NCI-H128 (cell line): ENCODE measurements around the gene ATL3.
A peak's percentile ranks its signal among the peaks of the same experiment; 100 is the strongest.
"Not testable (repeated sequence)": the region's sequence is repeated elsewhere in the genome, so short reads cannot be mapped to it uniquely, and the experiment has no call there.

Experiments used
- DNase-seq: peaks from one replicate; lab custom pipeline; 2025; ENCODE audit not compliant: unreplicated experiment; lab: John Stamatoyannopoulos, UW

The ATL3 gene, protein sequence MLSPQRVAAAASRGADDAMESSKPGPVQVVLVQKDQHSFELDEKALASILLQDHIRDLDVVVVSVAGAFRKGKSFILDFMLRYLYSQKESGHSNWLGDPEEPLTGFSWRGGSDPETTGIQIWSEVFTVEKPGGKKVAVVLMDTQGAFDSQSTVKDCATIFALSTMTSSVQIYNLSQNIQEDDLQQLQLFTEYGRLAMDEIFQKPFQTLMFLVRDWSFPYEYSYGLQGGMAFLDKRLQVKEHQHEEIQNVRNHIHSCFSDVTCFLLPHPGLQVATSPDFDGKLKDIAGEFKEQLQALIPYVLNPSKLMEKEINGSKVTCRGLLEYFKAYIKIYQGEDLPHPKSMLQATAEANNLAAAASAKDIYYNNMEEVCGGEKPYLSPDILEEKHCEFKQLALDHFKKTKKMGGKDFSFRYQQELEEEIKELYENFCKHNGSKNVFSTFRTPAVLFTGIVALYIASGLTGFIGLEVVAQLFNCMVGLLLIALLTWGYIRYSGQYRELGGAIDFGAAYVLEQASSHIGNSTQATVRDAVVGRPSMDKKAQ

DNA sequence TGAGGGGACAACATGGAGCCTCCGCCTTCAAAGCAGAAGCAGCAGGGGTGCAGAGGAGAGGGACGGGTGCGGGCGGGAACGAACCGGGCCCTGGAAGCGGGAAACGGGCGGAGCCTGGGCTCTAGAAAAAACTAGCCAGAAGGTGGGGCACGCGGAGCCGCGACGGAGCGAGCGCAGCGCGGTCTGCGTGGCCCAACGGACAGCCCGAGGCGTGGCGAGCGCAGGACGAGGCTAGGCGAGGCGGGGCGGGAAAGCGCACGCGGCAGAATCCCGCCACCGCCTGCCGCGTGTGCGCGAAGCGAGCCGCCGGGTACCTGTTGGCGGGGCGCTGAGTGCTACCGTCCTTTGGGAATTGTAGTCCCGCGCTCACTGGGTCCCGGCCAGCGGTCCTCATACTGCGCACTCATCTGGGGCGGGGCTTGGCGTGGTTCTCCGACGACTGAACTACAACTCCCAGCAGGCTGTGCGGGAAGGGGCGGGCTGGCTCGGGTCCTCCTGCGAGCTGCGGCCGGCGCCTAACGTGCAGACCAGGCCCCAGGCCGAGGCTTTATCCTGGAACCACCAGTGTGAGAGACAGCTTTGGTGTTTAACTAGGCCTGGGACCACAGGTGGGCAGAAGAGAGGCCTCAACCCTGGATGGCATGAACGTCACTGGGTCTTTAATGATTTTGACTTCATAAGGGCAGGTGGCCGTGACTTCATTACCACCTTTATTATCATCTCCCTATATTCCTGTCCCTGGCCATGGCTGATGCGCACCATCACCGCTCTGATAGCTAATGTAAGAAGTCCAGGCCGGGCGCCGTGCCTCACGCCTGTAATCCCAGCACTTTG lies at the start of gene ATL3:
Gene ATL3 (minus strand): TSS at position 55 of the 834 bp plus-strand sequence. CDS start 41 bp downstream, at position 14.
- DNase-seq = peak; percentile 92

DNA sequence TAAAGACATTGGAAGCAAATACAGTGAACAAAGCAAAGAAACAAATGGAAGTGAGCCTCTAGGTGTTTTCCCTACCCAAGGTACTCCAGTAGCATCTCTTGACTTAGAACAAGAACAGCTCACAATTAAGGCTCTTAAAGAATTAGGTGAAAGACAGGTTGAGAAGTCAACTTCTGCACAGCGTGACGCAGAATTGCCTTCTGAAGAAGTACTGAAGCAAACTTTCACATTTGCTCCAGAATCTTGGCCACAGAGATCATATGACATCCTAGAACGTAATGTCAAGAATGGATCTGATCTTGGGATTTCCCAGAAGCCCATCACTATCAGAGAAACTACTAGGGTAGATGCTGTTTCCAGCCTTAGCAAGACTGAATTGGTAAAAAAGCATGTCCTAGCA lies 49.4 kb upstream of the ATL3 start:
- no peak for DNase-seq

DNA sequence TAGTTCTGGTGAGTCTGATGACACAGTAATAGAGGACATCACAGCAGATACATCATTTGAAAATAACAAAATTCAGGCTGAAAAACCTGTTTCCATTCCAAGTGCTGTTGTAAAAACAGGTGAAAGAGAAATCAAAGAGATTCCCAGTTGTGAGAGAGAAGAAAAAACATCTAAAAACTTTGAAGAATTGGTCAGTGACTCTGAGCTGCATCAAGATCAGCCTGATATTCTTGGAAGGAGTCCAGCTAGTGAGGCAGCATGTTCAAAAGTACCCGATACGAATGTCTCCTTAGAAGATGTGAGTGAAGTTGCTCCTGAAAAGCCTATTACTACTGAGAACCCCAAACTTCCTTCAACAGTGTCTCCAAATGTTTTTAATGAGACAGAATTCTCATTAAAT lies 48.8 kb upstream of the ATL3 start:
- DNase-seq = no peak

DNA sequence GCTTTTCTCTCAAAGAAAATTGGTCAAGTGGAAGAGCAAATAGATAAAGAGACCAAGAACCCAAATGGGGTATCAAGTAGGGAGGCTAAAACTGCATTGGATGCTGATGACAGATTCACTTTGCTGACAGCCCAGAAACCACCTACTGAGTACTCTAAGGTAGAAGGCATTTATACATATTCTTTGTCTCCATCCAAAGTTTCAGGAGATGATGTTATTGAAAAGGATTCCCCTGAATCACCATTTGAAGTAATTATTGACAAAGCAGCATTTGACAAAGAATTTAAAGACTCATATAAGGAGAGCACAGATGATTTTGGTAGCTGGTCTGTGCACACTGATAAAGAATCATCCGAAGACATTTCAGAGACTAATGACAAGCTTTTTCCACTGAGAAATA lies 47.8 kb upstream of the ATL3 start:
- DNase-seq = no peak

DNA sequence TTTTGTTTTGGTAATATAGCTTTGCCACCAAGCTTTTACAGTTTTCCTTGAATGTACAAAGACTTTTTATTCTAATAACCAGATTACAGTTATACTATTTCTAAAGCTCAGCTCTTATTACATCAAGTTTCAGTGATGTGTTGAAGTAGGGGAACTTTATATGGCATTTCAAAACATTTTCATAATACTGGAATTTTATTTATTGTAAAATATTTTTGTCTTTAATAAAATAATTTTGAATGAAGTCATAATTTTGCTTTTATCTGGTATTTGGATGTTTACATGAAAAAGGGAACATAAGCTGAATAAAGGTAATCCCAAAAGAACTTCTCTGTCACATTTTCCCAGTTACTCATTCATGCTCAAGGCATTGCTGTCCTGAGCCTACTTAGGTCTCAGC lies 44.9 kb upstream of the ATL3 start:
- DNase-seq = no peak

DNA sequence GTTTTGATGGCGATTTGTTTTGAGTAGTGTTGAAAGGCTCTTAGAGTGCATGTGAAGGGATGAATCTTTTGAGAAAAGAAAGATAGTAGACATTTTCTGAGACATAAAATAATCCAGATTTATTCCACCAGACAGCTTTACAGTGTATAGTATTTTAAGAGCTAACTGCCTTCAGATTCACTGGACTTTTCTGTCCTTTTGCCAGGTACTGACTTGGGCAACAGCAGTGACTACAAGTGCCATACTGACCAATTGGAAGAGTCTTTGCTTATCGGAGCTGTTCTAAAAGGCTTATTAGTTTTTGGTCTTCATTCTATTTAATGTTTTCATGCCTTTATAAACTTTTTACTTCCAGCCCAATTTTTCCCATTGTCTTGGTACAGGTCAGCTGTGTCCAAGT lies 42.6 kb upstream of the ATL3 start:
- DNase-seq = no peak

DNA sequence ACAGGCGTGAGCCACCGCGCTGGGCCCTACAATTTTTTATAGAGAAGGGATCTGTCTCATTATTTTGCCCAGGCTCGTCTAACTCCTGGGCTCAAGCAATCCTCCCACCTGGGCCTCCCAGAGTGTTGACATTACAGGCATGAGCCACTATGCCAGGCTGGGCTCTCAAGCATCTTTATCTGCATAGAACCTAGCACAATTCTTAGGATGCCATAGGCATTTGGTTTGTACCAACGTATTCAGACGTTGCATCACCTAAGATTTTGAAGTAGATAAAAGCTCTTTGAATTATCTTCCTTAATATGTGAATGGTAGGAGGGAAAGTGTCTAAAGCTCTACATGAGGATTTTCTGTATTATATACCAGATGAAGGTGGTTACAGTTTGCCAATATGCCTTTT lies 40.7 kb upstream of the ATL3 start:
- DNase-seq = no peak

DNA sequence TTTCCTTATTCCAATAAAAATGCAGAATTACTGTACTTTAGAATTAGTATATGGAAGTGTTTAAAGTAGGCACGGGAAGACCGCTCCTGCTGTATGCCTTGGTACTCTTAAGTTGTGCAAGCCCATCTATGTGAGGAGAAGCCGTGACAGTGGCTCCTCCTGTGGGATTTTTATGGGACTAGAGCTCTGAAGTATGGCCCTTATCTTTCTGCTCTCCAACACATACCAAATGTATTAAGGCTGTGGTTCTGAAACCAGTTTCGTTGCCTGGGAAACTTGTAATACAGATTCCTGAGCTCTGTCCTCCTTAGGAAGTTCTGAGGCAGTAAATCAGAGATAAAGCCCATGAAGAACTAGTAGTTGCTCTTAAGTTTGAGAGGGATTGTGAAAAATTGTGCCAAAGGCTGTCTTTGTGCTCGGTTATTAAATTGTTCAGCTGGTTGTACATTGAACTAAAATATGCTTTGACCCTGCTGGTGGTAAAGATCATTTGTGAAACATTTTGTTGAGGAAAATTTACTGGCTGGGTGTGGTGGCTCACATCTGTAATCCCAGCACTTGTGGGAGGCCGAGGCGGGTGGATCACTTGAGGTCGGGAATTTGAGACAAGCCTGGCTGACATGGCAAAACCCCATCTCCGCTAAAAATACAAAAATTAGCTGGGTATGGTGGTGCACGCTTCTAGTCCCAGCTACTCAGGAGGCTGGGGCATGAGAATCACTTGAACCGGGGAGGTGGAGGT lies 39.5 kb upstream of the ATL3 start:
- no peak for DNase-seq

DNA sequence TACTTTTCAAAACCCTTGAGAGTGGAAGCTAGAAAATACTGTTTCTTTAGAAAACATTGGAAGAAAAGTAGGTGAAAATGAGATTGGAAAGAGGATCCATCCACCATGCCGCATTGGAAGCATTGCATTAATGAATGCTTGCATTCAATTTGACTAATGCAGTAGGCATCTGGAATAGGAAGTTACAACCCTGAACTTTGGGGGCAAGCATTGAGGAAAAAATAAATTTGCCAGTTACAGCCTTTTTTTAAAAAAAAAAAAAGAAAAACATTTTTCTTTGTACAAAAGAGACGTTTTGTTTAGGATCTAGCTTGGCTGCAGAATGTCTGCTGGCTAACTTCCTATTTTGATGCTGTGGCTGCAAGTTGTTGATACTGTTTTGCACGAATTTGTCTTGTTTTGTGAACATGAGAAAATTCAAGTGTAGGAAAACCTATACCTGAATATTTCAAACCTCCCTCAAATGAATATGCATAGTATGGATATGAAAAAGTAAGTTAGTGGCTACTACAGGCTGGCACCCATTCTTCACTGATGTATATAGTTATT lies 38.2 kb upstream of the ATL3 start:
- DNase-seq = no peak

DNA sequence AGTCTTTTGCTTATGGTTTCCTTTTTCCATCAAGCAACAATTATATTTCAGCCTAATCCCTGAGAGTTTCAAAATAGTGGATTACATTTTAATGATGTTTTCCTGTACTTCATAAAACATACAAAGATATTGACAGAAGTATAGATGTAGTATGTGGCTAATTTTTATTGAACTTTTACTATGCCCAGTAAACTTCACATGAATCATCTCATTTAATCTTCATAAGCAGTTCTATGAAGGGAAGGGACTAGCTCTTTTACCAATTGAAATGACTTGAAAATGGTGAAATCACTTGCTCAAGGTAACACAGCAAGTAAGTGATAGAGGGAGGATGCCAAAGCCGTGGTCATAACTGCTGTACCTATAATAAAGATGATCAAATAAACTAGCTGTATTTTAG lies 37.6 kb upstream of the ATL3 start:
- no peak for DNase-seq

DNA sequence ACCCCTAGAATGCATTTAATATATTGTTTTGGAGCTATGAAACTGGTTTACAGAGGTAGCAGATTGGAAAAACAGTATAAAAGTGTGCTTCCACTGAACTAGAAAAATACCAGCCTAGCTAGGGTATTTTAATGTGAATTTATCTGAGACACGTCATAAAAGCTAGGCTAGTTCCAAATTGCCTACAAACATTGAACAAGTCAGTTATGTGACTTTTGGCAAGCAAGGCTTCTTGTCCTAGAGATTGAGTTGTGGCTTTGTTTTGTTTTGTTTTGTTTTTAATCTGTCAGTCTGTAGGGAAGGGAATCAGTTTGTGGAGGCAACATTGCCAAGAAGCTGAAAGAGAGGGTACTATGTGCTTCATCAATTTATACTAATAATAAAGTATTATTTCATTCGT lies 34.4 kb upstream of the ATL3 start:
- DNase-seq = no peak

DNA sequence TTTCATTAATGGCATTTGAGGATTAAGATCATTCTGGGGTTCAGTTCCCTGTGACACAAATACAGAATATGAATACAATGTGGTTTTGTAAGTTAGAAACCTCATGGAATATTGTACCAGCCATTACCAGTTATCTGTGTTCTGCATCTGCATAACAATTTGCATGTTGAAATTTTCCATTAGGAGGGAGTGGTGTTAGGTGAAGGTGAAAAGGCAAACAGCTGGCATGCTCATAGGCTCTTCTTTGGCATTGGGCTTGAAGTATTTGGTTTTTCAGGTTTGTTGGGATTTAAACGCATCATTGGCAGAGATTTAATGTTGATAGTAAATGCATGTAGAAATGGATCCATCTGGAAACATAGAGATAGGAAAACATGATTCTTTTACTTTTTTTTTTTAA lies 28.7 kb upstream of the ATL3 start:
- DNase-seq = no peak

DNA sequence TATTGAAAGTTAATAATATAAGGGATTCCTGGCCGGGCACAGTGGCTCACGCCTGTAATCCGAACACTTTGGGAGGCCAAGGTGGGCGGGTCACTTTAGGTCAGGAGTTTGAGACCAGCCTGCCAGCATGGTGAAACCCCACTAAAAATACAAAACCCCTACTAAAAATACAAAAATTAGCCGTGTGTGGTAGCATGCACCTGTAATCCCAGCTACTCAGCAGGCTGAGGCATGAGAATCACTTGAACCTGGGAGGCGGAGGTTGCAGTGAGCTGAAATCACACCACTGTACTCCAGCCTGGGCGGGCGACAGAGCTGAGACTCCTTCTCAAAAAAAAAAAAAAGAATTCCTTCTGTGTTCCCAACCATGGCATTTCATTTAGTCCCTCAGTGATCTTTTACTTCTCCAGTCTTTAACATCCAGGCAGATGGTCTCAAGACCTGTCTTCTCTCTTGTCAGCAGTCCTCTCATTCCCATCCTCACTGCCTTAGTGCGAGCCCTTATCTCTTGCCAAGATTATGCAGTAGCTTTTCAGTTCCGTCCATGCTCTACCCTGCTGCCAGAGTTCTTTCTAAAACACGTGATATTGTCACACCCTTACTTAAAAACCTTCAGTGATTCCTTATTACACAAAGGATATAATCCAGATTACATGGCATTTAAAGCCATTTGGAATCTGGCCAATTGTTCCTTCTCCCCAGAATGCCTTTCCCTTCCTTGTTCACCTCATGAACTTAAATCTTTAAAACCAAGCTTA lies 28.0 kb upstream of the ATL3 start:
- no peak for DNase-seq

DNA sequence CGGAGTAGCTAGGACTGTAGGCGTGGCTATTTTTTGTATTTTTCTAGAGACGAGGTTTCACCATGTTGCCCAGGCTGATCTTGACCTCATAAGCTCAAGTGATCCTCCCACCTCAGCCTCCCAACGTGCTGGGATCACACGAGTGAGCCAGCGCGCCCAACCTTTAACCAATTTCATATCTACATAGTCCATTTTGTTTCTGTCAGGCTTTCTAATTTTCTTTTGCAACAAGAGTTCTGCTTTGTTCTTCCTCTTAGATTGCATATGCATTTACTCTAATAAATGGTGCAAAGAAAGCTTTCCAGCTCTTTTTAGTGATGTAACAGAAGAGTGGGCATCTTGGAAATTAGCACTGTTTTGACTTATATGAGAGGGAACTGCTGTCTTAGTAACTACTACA lies 23.4 kb upstream of the ATL3 start:
- DNase-seq = no peak

DNA sequence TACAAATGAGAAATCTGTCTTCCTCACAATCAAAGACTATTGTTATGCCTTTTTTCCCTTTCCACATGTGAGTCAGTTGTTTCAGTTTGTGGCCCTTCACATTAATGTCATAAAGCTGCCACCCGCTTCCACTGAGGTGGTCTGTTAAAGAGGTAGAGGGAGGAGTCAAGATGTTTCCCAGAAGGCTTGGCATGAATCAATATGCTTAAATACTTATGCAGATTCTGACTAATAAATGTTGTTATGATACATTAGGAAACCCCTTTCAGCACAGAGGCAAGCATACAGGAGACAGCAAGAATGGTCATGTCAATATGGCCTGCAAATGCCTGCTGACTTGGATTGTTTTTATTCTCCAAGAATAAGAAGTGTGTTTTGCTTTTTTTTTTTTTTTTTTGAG lies 16.7 kb upstream of the ATL3 start:
- no peak for DNase-seq

DNA sequence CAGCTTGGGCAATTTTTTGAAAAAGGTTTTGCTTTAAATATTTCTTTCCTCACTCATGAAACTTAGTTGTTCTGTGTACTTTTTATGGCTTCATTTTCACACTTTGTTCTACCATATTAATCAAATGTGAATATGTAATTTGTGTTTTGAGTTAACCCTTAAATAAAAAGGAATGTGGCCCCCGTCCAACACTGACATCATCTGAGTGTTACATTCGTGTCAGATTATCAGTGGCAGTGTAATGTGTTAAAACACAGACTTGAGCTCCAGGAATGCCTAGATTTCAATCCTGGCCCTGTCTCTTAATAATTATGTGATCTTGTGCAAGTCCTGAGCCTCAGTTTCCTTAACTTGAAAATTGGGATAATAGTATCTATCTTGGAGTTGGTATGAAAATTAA lies 15.8 kb upstream of the ATL3 start:
- no peak for DNase-seq

DNA sequence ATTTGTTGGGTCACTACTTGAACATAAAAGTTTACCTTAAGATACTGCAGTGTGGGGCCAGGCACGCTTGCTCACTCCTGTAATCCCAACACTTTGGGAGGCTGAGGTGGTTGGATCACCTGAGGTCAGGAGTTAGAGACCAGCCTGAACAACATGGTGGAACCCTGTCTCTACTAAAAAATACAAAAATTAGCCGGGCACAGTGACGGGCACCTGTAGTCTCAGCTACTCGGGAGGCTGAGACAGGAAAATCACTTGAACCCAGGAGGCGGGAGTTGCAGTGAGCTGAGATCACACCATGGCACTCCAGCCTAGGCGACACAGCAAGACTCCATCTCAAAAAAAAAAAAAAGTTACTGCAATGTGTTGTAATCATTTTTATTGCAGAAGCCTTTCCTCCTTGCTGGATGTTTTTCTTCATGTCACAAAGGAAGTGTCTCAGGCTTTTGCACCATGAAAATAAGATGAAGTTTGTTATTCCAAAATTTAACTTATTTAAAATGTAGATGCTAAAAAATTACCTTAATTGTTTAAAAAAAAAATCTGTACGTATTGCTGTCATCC lies 14.1 kb upstream of the ATL3 start:
- DNase-seq = not testable (repeated sequence)

DNA sequence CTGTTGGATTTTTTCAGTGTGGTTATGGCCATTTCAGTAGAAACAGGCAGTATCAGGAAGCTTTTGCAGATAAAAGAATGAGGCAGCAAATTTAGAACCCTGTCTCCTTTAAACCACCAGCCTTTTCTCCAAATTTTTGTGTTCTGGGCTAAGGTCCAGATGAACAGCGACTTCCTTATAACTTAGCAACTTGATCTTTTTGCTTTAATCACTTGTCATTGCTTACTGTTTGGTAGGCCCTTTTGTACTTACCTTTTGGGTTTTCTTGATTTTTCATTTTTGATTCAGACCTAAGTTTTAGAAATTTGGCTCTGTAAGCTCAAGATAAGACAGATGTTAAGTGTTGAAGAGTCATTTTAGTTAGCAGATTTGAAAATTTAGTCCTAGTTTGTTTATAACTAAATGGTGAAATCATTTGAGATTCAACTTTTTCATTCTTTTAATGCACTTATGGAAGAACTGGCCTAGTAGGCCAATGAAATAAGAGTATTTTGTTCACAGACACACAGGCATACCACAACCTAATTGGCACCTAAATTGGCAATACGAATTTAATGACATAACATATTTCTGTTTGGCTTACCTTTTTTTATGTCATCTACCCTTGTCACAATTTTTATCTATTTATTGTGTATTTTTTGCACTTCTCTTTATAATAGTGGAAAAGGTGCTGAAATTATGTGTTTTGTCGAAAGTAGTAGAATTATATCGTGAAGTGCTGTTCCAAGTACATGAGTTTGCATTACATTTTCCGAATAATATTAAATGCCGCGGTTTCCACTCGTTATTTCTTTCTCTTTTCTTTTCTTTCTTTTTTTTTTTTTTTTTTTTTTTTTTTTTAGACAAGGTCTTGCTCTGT lies 12.2 kb upstream of the ATL3 start:
- DNase-seq = no peak
